PC-3 (cell line): ENCODE results near the gene MRPL45.

ENCODE experiments used
- EZH2 ChIP-seq: fragments of 300-600 bp; sonication (generic); IDR thresholded peaks from one replicate; pipeline ENCODE4 v1.6.1; 2017; ENCODE audit warnings: antibody characterized with exemption, mild to moderate bottlenecking, low read length; ENCODE audit not compliant: unreplicated experiment
- TF ChIP-seq, protein P1 (sequence below): fragments of 300-600 bp; sonication (generic); conservative IDR thresholded peaks from 2 replicates; pipeline ENCODE4 v1.5.1; 2017; ENCODE audit warnings: antibody characterized with exemption, low read depth, mild to moderate bottlenecking, low read length

DNA sequence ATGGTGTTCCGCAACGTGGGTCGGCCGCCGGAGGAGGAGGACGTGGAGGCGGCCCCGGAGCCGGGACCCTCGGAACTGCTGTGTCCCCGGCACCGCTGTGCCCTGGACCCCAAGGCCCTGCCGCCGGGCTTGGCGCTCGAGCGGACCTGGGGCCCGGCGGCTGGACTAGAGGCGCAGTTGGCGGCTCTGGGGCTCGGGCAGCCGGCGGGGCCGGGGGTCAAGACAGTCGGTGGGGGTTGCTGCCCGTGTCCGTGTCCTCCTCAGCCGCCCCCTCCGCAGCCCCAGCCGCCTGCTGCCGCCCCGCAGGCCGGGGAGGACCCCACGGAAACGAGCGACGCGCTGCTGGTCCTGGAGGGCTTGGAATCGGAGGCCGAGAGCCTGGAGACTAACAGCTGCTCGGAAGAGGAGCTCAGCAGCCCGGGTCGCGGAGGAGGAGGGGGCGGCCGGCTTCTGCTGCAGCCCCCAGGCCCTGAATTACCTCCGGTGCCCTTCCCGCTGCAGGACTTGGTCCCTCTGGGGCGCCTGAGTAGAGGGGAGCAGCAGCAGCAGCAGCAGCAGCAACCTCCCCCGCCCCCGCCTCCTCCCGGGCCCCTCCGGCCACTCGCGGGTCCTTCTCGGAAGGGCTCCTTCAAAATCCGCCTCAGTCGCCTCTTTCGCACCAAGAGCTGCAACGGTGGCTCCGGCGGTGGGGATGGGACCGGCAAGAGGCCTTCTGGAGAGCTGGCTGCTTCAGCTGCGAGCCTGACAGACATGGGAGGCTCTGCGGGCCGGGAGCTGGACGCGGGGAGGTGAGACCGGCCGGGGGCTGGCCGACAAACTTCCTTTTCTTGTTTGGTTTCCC is 55.5 kb downstream of the MRPL45 start:
- TF ChIP-seq, protein P1, sequence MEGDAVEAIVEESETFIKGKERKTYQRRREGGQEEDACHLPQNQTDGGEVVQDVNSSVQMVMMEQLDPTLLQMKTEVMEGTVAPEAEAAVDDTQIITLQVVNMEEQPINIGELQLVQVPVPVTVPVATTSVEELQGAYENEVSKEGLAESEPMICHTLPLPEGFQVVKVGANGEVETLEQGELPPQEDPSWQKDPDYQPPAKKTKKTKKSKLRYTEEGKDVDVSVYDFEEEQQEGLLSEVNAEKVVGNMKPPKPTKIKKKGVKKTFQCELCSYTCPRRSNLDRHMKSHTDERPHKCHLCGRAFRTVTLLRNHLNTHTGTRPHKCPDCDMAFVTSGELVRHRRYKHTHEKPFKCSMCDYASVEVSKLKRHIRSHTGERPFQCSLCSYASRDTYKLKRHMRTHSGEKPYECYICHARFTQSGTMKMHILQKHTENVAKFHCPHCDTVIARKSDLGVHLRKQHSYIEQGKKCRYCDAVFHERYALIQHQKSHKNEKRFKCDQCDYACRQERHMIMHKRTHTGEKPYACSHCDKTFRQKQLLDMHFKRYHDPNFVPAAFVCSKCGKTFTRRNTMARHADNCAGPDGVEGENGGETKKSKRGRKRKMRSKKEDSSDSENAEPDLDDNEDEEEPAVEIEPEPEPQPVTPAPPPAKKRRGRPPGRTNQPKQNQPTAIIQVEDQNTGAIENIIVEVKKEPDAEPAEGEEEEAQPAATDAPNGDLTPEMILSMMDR, result no peak
- no peak for TF ChIP-seq EZH2
